IMR-90 (cell line): ENCODE data around the gene DHRS12. TPM values are rescaled to one million over a fixed set of nuclear protein-coding genes. Genes with fewer than 3 reads are reported as not detected.

Experiments
- ATAC-seq: fragments of 200-7000 bp; cut with Tn5 transposase; 2 replicates; pipeline ENCODE4 v1.9.1; 2020; ENCODE audit warnings: low read depth, mild to moderate bottlenecking, moderate library complexity
- BruUV-seq: library from RNA; stranded (reverse); fragments of 400-500 nt; replicated peaks from 2 replicates; lab custom pipeline; 2021; lab: Mats Ljungman, UMichigan
- CTCF ChIA-PET: fragments of 300-600 bp; formaldehyde crosslinking; extraction: SDS; loops from one replicate; lab custom pipeline; 2021; ENCODE audit warnings: antibody characterized with exemption; lab: Yijun Ruan, JAX
- POLR2A ChIA-PET: fragments of 300-600 bp; sonication (Branson Sonifier 250); formaldehyde crosslinking; loops from one replicate; lab custom pipeline; 2022; ENCODE audit warnings: antibody characterized with exemption; ENCODE audit not compliant: unreplicated experiment; lab: Charles Lee
- DNase-seq: peaks from one replicate; pipeline ENCODE4 v3.0.0; 2013
- H2AFZ ChIP-seq: replicated peaks from 2 replicates; pipeline ENCODE3; 2013; ENCODE audit warnings: low read length, mild to moderate bottlenecking; ENCODE audit not compliant: poor library complexity
- H2AK5ac ChIP-seq: 2 replicates; pipeline ENCODE4 v1.6.1; 2013; ENCODE audit warnings: low read depth, low read length, inconsistent platforms
- H2AK9ac ChIP-seq: replicated peaks from 2 replicates; pipeline ENCODE3; 2013; ENCODE audit warnings: mild to moderate bottlenecking, low read depth, low read length, moderate library complexity; ENCODE audit not compliant: poor library complexity
- H2BK120ac ChIP-seq: 2 replicates; pipeline ENCODE4 v1.6.1; 2013; ENCODE audit warnings: low read depth, low read length, inconsistent platforms
- H2BK15ac ChIP-seq: 3 replicates; pipeline ENCODE4 v1.6.1; 2013; ENCODE audit warnings: low read depth, low read length, inconsistent platforms
- H2BK20ac ChIP-seq: 2 replicates; pipeline ENCODE4 v1.6.1; 2013; ENCODE audit warnings: low read depth, mild to moderate bottlenecking, inconsistent platforms, low read length, moderate library complexity
- H2BK5ac ChIP-seq: 2 replicates; pipeline ENCODE4 v1.6.1; 2013; ENCODE audit warnings: mild to moderate bottlenecking, low read depth, low read length, inconsistent platforms; ENCODE audit not compliant: poor library complexity, severe bottlenecking
- H3K14ac ChIP-seq: replicated peaks from 2 replicates; pipeline ENCODE4 v1.6.1; 2013; ENCODE audit warnings: low read depth, low read length, inconsistent platforms
- H3K18ac ChIP-seq: 2 replicates; pipeline ENCODE4 v1.6.1; 2013; ENCODE audit warnings: low read depth, low read length, control low read depth
- H3K23ac ChIP-seq: 2 replicates; pipeline ENCODE4 v1.6.1; 2013; ENCODE audit warnings: low read depth, low read length, inconsistent platforms
- H3K27ac ChIP-seq: 2 replicates; pipeline ENCODE4 v1.5.1; 2013; ENCODE audit warnings: mild to moderate bottlenecking, control low read depth, low read length; ENCODE audit not compliant: insufficient read depth
- H3K27me3 ChIP-seq: 2 replicates; pipeline ENCODE4 v1.6.1; 2013; ENCODE audit warnings: low read length; ENCODE audit not compliant: control insufficient read depth, insufficient read depth
- H3K36me3 ChIP-seq: 2 replicates; pipeline ENCODE4 v1.6.1; 2013; ENCODE audit warnings: low read length, mixed read lengths; ENCODE audit not compliant: control insufficient read depth, insufficient read depth
- H3K4ac ChIP-seq: 2 replicates; pipeline ENCODE4 v1.6.1; 2013; ENCODE audit warnings: low read depth, low read length, inconsistent platforms
- H3K4me1 ChIP-seq: 2 replicates; pipeline ENCODE4 v1.6.1; 2013; ENCODE audit warnings: low read length, mixed read lengths; ENCODE audit not compliant: control insufficient read depth, insufficient read depth
- H3K4me2 ChIP-seq: 2 replicates; pipeline ENCODE4 v1.6.1; 2013; ENCODE audit warnings: low read depth, mild to moderate bottlenecking, control low read depth, low read length, moderate library complexity
- H3K4me3 ChIP-seq: 2 replicates; pipeline ENCODE4 v1.5.1; 2013; ENCODE audit warnings: low read depth, mild to moderate bottlenecking, control low read depth, low read length, moderate library complexity; ENCODE audit not compliant: insufficient read depth
- H3K56ac ChIP-seq: 2 replicates; pipeline ENCODE4 v1.6.1; 2013; ENCODE audit warnings: low read length, inconsistent platforms; ENCODE audit not compliant: insufficient read depth; ENCODE audit errors: extremely low read depth
- H3K79me1 ChIP-seq, 2 experiments: 2 replicates each; pipeline ENCODE4 v1.6.1; 2013; ENCODE audit warnings: low read length in 2 of 2, inconsistent platforms in 1 of 2, low read depth in 1 of 2
- H3K9ac ChIP-seq: 2 replicates; pipeline ENCODE4 v1.6.1; 2013; ENCODE audit warnings: low read depth, low read length, control low read depth
- H3K9me1 ChIP-seq: 2 replicates; pipeline ENCODE4 v1.6.1; 2013; ENCODE audit warnings: low read length, inconsistent platforms; ENCODE audit not compliant: insufficient read depth
- H3K9me3 ChIP-seq: 2 replicates; pipeline ENCODE4 v1.6.1; 2013; ENCODE audit warnings: low read length; ENCODE audit not compliant: control insufficient read depth, insufficient read depth
- H4K20me1 ChIP-seq: 2 replicates; pipeline ENCODE4 v1.6.1; 2013; ENCODE audit warnings: low read length, inconsistent platforms; ENCODE audit not compliant: insufficient read depth
- H4K5ac ChIP-seq: 2 replicates; pipeline ENCODE4 v1.6.1; 2013; ENCODE audit warnings: mild to moderate bottlenecking, low read depth, low read length, control low read depth
- H4K8ac ChIP-seq, 2 experiments: 2 replicates each; pipeline ENCODE4 v1.6.1; 2013; ENCODE audit warnings: low read depth in 2 of 2, low read length in 2 of 2, control low read depth in 1 of 2, inconsistent platforms in 1 of 2
- H4K91ac ChIP-seq: 2 replicates; pipeline ENCODE4 v1.6.1; 2013; ENCODE audit warnings: low read depth, low read length, inconsistent platforms; ENCODE audit not compliant: insufficient read depth
- BHLHE40 ChIP-seq: fragments of 150-350 bp; IDR thresholded peaks from 2 replicates; pipeline ENCODE4 v1.6.1; 2016; ENCODE audit warnings: mild to moderate bottlenecking, low read depth, low read length
- CEBPB ChIP-seq: IDR thresholded peaks from 2 replicates; pipeline ENCODE4 v1.6.1; 2012; ENCODE audit warnings: low read depth, low read length, improper control_type of control experiment
- CHD1 ChIP-seq: IDR thresholded peaks from 2 replicates; pipeline ENCODE4 v1.6.1; 2012; ENCODE audit warnings: low read depth, low read length, improper control_type of control experiment
- FOS ChIP-seq: fragments of 150-350 bp; IDR thresholded peaks from 2 replicates; pipeline ENCODE4 v1.6.1; 2016; ENCODE audit warnings: low read depth, low read length
- MAFK ChIP-seq: IDR thresholded peaks from 2 replicates; pipeline ENCODE4 v1.6.1; 2012; ENCODE audit warnings: low read depth, low read length, improper control_type of control experiment
- MXI1 ChIP-seq: IDR thresholded peaks from 2 replicates; pipeline ENCODE4 v1.6.1; 2012; ENCODE audit warnings: low read depth, mild to moderate bottlenecking, low read length, moderate library complexity, borderline replicate concordance
- NFE2L2 ChIP-seq: fragments of 150-350 bp; IDR thresholded peaks from 2 replicates; pipeline ENCODE4 v1.6.1; 2016; ENCODE audit warnings: low read depth, mild to moderate bottlenecking, low read length
- SMC3 ChIP-seq: fragments of 150-350 bp; IDR thresholded peaks from 2 replicates; pipeline ENCODE4 v1.6.1; 2016; ENCODE audit warnings: low read depth, mild to moderate bottlenecking, antibody characterized with exemption, low read length, moderate library complexity
- WGBS, 2 experiments: methylation state at CpG; one replicate each; pipeline versions ENCODE4 v1.1.5 to v1.1.7; 2013; ENCODE audit warnings: missing lambda C conversion rate in 2 of 2; ENCODE audit not compliant: insufficient read length in 1 of 2; ENCODE audit errors: extremely low coverage in 2 of 2; 5-methylcytosine and 5-hydroxymethylcytosine counted together
- dilution Hi-C: fragments of 300-500 bp; cut with HindIII; formaldehyde crosslinking; loops from one replicate; pipeline ENCODE4 v1.14.3; 2018; ENCODE audit warnings: low sequenced_read_pairs; ENCODE audit not compliant: unreplicated experiment
- in situ Hi-C: fragments of 300-500 bp; cut with MboI; formaldehyde crosslinking; loops from 3 replicates; pipeline ENCODE4 v1.14.3; 2019; ENCODE audit warnings: low sequenced_read_pairs, inconsistent platforms, mixed read lengths
- intact Hi-C: fragments of 100-400 bp; cut with micrococcal nuclease; formaldehyde crosslinking; loops from 2 replicates; pipeline ENCODE4 v1.10.0; 2022
- polyA plus RNA-seq, 3 experiments: library from polyadenylated mRNA; depleted of rRNA; stranded (reverse); fragments of >200 nt; gene quantifications; 2 replicates each; pipeline ENCODE4 v1.2.3, GENCODE V29; 2012; ENCODE audit warnings: low replicate concordance in 1 of 3
- total RNA-seq: library from RNA; depleted of rRNA; stranded (reverse); fragments of >200 nt; gene quantifications from 2 replicates; pipeline ENCODE4 v1.2.3, GENCODE V29; 2012
- TF ChIP-seq, protein P1 (sequence below): fragments of 150-350 bp; IDR thresholded peaks from 2 replicates; pipeline ENCODE4 v1.6.1; 2017; ENCODE audit warnings: mild to moderate bottlenecking, antibody characterized with exemption, low read length, low read depth

DHRS12 gene
- total and polyA plus RNA-seq, 2 of the 4 experiments (the other 2 are of a cell fraction), result 1.3 to 1.6 TPM

DNA sequence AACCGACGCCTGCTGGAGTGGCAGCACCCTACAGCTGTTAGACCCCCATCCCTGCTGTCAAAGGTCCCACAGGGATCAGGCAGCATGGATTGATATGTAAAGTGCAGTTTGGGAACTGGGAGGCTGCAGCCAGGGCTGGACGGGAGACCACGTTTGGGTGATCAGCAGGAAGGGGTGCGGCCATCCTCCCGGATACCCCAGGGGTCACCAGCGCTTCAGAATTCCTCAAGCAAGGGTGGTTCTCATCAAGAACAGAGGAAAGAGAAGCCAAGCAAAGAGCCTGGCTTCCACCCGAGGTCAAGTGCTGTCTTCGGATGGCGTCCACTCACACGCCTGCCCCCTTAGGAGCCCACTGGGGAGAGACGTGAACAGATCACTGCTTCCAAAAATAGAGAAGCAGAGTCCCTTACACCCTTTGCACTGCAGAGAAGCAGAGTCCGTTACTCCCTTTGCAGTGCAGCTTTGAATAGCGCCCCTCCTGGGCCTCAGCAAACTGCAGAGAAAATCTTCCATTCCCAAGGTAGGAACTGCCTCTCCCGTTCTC is 35.5 kb downstream of the DHRS12 start:
- no peak for ATAC-seq
- intact Hi-C loops, result loop anchor here (10.0 kb wide), 1 partner anchor 314 kb away; the partner anchor contains the start of gene INTS6

More for the DNA sequence above, 35.5 kb downstream of the DHRS12 start:
- CTCF ChIA-PET, result no interaction called here
- H2AFZ ChIP-seq, result no peak overlapping the region
- H3K9me3 ChIP-seq, result no peaks in the 10 kb centered on the region
- no peaks in the 10 kb centered on the region; the same call in 1 of the 2 replicates for H3K36me3 ChIP-seq
- no peak overlapping the region for H3K23ac ChIP-seq
- no peak overlapping the region for H4K5ac ChIP-seq
- H3K4me3 ChIP-seq, result no peak overlapping the region
- H3K27ac ChIP-seq, result no peak overlapping the region
- POLR2A ChIA-PET, result no interaction called here
- WGBS, 2 experiments, result 100% methylated on average over 3 of the region's 15 CpGs; no CpG with 5 or more reads in 1 of the 2 experiments
- H4K8ac ChIP-seq, result no peak overlapping the region
- dilution Hi-C loops, result no loop called here
- no peak overlapping the region for H2BK5ac ChIP-seq
- H2AK9ac ChIP-seq, result no peak overlapping the region
- H2BK120ac ChIP-seq, result no peak overlapping the region
- no peak for TF ChIP-seq MXI1
- TF ChIP-seq BHLHE40, result no peak
- TF ChIP-seq, protein P1, sequence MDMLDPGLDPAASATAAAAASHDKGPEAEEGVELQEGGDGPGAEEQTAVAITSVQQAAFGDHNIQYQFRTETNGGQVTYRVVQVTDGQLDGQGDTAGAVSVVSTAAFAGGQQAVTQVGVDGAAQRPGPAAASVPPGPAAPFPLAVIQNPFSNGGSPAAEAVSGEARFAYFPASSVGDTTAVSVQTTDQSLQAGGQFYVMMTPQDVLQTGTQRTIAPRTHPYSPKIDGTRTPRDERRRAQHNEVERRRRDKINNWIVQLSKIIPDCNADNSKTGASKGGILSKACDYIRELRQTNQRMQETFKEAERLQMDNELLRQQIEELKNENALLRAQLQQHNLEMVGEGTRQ, result no peak
- TF ChIP-seq CHD1, result no peak
- TF ChIP-seq NFE2L2, result no peak
- no peak for TF ChIP-seq SMC3
- TF ChIP-seq MAFK, result no peak
- TF ChIP-seq CEBPB, result no peak
- TF ChIP-seq FOS, result no peak
- H3K9ac ChIP-seq, result no peak overlapping the region
- no TSS peak for BruUV-seq
- no peak overlapping the region for H2BK15ac ChIP-seq
- H3K4me2 ChIP-seq, result no peak overlapping the region
- 0 out of 2 replicates have a peak, but pooled peaks cover 1% of the 10 kb centered on the region for H3K27me3 ChIP-seq
- peaks cover 18% of the 10 kb centered on the region for H3K9me1 ChIP-seq
- H3K56ac ChIP-seq, result no peak overlapping the region
- no peak overlapping the region for H4K91ac ChIP-seq
- peaks cover 12% of the 10 kb centered on the region for H4K20me1 ChIP-seq
- H3K14ac ChIP-seq, result no peak overlapping the region
- H3K4ac ChIP-seq, result no peak overlapping the region
- H3K79me1 ChIP-seq, result peaks cover 4 to 29% of the 10 kb centered on the region in 2 experiments; a peak in 2 of 4 replicates
- H3K4me1 ChIP-seq, result peaks cover 12% of the 10 kb centered on the region
- DNase-seq, result no peak
- H3K18ac ChIP-seq, result no peak overlapping the region
- no peak overlapping the region for H2BK20ac ChIP-seq
- H2AK5ac ChIP-seq, result no peak overlapping the region
- in situ Hi-C loops, result no loop called here
